NCI-H2196 (cell line): ENCODE results near the gene ZNF525.
"Not testable (repeated sequence)": the region's sequence is repeated elsewhere in the genome, so short reads cannot be mapped to it uniquely, and the experiment has no call there.

ENCODE experiments used
- DNase-seq: peaks from one replicate; lab custom pipeline; 2025; ENCODE audit not compliant: unreplicated experiment; lab: John Stamatoyannopoulos, UW

The ZNF525 gene

GRCh38 chr19:53365134-53365898, at the start of gene ZNF525:
TSS of gene ZNF525 (plus strand) at chr19:53365705. CDS start at chr19:53372282, 6,577 bp downstream.
- peak; percentile 91 for DNase-seq

GRCh38 chr19:53328967-53329366, 36.5 kb upstream of the ZNF525 start:
- no peak for DNase-seq

- DNase-seq, result no peak
These were observed 33.0 kb upstream of the ZNF525 start for GRCh38 chr19:53332484-53332883.

GRCh38 chr19:53333066-53333462, 32.4 kb upstream of the ZNF525 start:
- DNase-seq, result peak; percentile 41

GRCh38 chr19:53333463-53334449, 31.7 kb upstream of the ZNF525 start, which contains the start of gene ZNF845:
TSS of gene ZNF845 (plus strand) at chr19:53333749. CDS start at chr19:53341308, 7,559 bp downstream.
- peak; percentile 85 for DNase-seq

- not testable (repeated sequence) for DNase-seq
These were observed 21.1 kb upstream of the ZNF525 start for GRCh38 chr19:53344403-53344802.

- no peak for DNase-seq
These were observed 9.8 kb upstream of the ZNF525 start for GRCh38 chr19:53355739-53356138.

GRCh38 chr19:53357821-53358581, 7.5 kb upstream of the ZNF525 start:
- DNase-seq, result no peak

- not testable (repeated sequence) for DNase-seq
These were observed 5.4 kb upstream of the ZNF525 start for GRCh38 chr19:53360056-53360455.

- no peak for DNase-seq
These were observed 491 bp downstream of the ZNF525 start for GRCh38 chr19:53365899-53366493.

GRCh38 chr19:53372196-53372595, 6.7 kb downstream of the ZNF525 start:
- DNase-seq, result no peak

- DNase-seq, result no peak
These were observed 8.8 kb downstream of the ZNF525 start for GRCh38 chr19:53374288-53374687.

GRCh38 chr19:53374743-53375142, 9.2 kb downstream of the ZNF525 start:
- DNase-seq, result no peak

- DNase-seq, result no peak
These were observed 15.9 kb downstream of the ZNF525 start for GRCh38 chr19:53381376-53381775.

GRCh38 chr19:53388168-53388567, 22.7 kb downstream of the ZNF525 start:
- no peak for DNase-seq

- DNase-seq, result no peak
These were observed 23.4 kb downstream of the ZNF525 start for GRCh38 chr19:53388904-53389303.

- DNase-seq, result no peak
These were observed 24.1 kb downstream of the ZNF525 start for GRCh38 chr19:53389571-53389970.

GRCh38 chr19:53389978-53390377, 24.5 kb downstream of the ZNF525 start:
- DNase-seq, result no peak

GRCh38 chr19:53394522-53394973, 29.0 kb downstream of the ZNF525 start:
- no peak for DNase-seq
